ENCODE results near the gene SDK2. TPM values are rescaled to one million over a fixed set of nuclear protein-coding genes. Genes with fewer than 3 reads are reported as not detected.

The SDK2 gene
- total RNA-seq, 2 experiments from 2014 or later: 0.09 to 3.7 TPM

DNA sequence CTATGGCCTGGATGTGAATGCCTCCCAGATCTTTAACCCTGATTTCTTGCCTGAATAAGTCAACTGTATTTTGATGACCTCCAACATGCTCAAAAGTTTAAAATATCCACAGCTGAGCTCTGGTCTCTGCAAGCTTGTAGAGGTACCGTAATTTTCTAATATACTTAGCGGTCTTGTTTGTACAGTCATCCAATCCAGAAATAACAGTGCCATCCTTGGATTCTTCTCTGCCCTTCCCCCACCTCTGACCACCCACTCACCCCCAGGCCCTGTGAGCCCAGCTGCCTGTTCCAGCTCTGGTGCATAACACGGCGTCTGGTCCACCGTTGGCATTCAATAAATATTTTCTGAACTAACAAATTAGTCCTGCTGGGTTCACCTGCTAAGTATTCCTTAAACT is 113.1 kb downstream of the SDK2 start:
- H3K36me3 Mint-ChIP-seq: no peaks in the 10 kb centered on the region
- DNase-seq: no peak
- no peaks in the 10 kb centered on the region for H3K4me1 Mint-ChIP-seq
- CTCF ChIA-PET: no interaction called here
- H3K27me3 Mint-ChIP-seq: peaks cover 4% of the 10 kb centered on the region
- H3K4me3 Mint-ChIP-seq: no peak overlapping the region
- H3K9me3 Mint-ChIP-seq (ENCODE audit: low read depth): no peaks in the 10 kb centered on the region
- no peak for ATAC-seq
- no peak overlapping the region for H3K27ac Mint-ChIP-seq

- Mint-ChIP-seq H3K4me1 (no peaks in the 10 kb centered on the region), H3K4me3 (no peak overlapping the region), H3K27ac (no peak overlapping the region), H3K9me3 (ENCODE audit: low read depth) (no peaks in the 10 kb centered on the region), H3K36me3 (no peaks in the 10 kb centered on the region), H3K27me3 (peaks cover 4% of the 10 kb centered on the region)
- ATAC-seq (no peak), DNase-seq (no peak)
- CTCF ChIA-PET: no interaction called here
Observed at GRCh38 chr17:73528679-73529078, 115.6 kb downstream of the SDK2 start.

GRCh38 chr17:73526952-73527351 is 117.3 kb downstream of the SDK2 start:
- DNase-seq (no peak), ATAC-seq (no peak)
- CTCF ChIA-PET: interaction anchor here (1.2 kb wide), 1 partner anchor 12 kb away, joined by 3 read pairs; no protein-coding TSS in a partner anchor
- H3K27ac Mint-ChIP-seq: no peak overlapping the region
- peaks cover 4% of the 10 kb centered on the region for H3K27me3 Mint-ChIP-seq
- no peaks in the 10 kb centered on the region for H3K9me3 Mint-ChIP-seq (ENCODE audit: low read depth)
- H3K4me1 Mint-ChIP-seq: no peaks in the 10 kb centered on the region
- no peak overlapping the region for H3K4me3 Mint-ChIP-seq
- H3K36me3 Mint-ChIP-seq: no peaks in the 10 kb centered on the region

DNA sequence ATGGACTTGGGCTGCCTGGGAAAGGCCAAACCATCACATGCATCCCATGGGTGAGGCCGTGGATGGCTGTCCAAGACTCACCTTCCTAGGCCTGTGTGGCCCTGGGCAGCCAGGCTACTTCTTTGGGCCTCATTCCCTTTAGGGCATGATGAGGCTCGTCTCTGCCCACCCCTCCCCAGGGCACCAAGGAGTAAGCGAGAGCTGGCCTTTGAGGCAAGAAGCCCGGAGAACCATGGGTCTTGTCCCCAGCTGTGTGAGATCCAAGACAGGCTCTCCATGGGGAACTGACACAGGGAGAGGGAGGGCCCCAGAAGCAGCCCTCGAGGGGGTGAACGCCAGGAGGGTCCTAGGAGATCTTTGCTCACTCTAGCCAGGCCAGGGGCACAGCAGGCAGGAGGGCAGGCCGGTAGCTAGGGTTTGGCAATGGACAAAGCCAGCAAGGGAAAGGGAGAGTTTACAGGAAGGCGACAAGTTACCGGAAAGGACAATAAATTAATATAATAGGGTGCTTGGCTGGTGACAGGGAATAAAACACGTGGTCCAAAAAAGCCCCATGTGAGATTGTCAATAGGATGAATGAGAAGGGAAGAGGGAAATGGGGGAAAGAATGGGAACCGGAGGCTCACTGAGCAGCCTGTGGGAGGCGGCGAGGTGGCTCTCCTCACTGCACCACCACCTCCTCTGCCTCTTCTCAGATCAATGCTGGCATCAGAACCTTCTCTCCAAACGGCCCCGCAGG is 119.1 kb downstream of the SDK2 start:
- Mint-ChIP-seq H3K27ac (no peak overlapping the region), H3K27me3 (no peaks in the 10 kb centered on the region), H3K4me3 (no peak overlapping the region), H3K36me3 (no peaks in the 10 kb centered on the region), H3K4me1 (no peaks in the 10 kb centered on the region), H3K9me3 (ENCODE audit: low read depth) (no peaks in the 10 kb centered on the region)
- CTCF ChIA-PET: interaction anchor here (0.7 kb wide), 1 partner anchor 147 kb away, joined by 5 read pairs; no protein-coding TSS in a partner anchor
- no peak for ATAC-seq
- no peak for DNase-seq

DNA sequence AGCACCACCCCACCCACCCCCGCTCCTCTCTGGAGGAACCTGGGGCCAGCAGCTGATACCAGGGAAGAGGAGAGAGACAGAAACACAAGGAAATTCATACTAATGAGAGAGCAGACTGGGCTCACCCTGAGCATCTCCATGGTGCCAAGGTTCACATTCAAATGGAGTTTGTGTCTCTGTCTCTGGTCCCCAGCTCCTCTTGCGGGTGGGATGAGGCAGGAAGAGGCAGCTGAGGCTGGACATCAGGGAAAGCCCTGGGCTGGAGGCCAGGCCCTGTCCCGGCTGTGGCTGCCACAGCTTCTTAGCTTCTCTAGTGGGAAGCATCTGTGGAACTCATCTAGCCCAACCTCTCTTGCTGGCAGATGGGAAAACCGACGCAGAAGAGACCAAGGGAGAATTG is 121.5 kb downstream of the SDK2 start:
- Mint-ChIP-seq H3K27me3 (no peaks in the 10 kb centered on the region), H3K4me3 (no peak overlapping the region)
- no peak for DNase-seq

GRCh38 chr17:73522107-73522506 is 122.1 kb downstream of the SDK2 start:
- H3K4me1 Mint-ChIP-seq: no peaks in the 10 kb centered on the region
- DNase-seq: no peak
- CTCF ChIA-PET: no interaction called here
- no peaks in the 10 kb centered on the region for H3K27me3 Mint-ChIP-seq
- H3K36me3 Mint-ChIP-seq: no peaks in the 10 kb centered on the region
- no peaks in the 10 kb centered on the region for H3K9me3 Mint-ChIP-seq (ENCODE audit: low read depth)
- no peak overlapping the region for H3K27ac Mint-ChIP-seq
- no peak for ATAC-seq
- H3K4me3 Mint-ChIP-seq: no peak overlapping the region

More for the DNA sequence above, 121.5 kb downstream of the SDK2 start:
- Mint-ChIP-seq H3K36me3 (no peaks in the 10 kb centered on the region), H3K4me1 (no peaks in the 10 kb centered on the region), H3K9me3 (ENCODE audit: low read depth) (no peaks in the 10 kb centered on the region), H3K27ac (no peak overlapping the region)
- ATAC-seq: no peak
- CTCF ChIA-PET: no interaction called here

DNA sequence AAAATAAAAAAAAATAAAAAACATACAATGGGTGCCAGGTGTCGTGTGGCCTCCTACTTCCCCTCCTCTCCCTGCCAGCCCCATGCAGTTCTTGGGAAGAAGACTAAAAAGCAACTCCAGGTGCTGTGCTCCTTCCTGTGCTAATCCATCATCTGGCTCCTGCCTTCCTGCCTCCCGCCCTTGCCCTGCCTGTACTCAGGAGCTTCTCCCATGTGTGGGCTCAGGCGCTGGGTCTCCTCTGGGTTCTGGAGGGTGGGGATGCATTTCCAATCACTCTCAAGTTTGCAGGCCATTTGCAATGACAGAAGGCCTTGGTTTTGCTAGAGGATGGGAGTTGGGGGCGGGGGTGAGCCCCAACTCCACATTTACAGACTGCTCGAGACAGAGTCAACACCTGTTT is 122.9 kb downstream of the SDK2 start:
- no peak overlapping the region for H3K27ac Mint-ChIP-seq

DNA sequence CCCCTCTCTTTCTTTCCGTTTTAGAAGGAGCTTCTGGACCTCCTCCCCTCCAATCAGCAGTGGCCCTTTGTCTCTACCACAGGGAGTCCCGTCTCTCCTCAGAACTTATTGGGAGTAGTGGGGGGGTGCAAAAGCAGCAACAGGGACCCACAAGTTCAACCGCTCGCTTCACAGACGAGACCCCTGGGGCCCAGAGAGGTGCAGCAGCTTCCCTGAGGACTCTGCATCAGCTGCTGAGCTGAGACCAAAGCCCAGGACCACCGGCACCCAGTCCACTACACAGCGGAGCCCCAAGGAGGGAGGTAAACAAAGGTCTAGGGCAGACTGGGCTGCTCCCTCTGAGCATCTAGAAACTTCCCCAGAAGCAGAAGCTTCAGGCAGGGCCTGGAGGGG is 123.9 kb downstream of the SDK2 start:
- no peaks in the 10 kb centered on the region for H3K4me1 Mint-ChIP-seq
- H3K27ac Mint-ChIP-seq: no peak overlapping the region

More for the DNA sequence above, 122.9 kb downstream of the SDK2 start:
- no peaks in the 10 kb centered on the region for H3K27me3 Mint-ChIP-seq
- no peak for ATAC-seq
- CTCF ChIA-PET: no interaction called here
- no peaks in the 10 kb centered on the region for H3K36me3 Mint-ChIP-seq
- no peak overlapping the region for H3K4me3 Mint-ChIP-seq
- no peak for DNase-seq
- H3K9me3 Mint-ChIP-seq (ENCODE audit: low read depth): no peaks in the 10 kb centered on the region
- no peaks in the 10 kb centered on the region for H3K4me1 Mint-ChIP-seq

GRCh38 chr17:73519714-73520368 is 124.4 kb downstream of the SDK2 start:
- ATAC-seq (no peak), DNase-seq (no peak)
- Mint-ChIP-seq H3K4me3 (no peak overlapping the region), H3K27me3 (no peaks in the 10 kb centered on the region), H3K9me3 (ENCODE audit: low read depth) (no peaks in the 10 kb centered on the region), H3K27ac (no peak overlapping the region), H3K36me3 (no peaks in the 10 kb centered on the region), H3K4me1 (no peaks in the 10 kb centered on the region)
- CTCF ChIA-PET: no interaction called here

More for the DNA sequence above, 123.9 kb downstream of the SDK2 start:
- no peaks in the 10 kb centered on the region for H3K27me3 Mint-ChIP-seq
- CTCF ChIA-PET: no interaction called here
- ATAC-seq (no peak), DNase-seq (no peak)
- no peaks in the 10 kb centered on the region for H3K36me3 Mint-ChIP-seq
- no peak overlapping the region for H3K4me3 Mint-ChIP-seq
- no peaks in the 10 kb centered on the region for H3K9me3 Mint-ChIP-seq (ENCODE audit: low read depth)

DNA sequence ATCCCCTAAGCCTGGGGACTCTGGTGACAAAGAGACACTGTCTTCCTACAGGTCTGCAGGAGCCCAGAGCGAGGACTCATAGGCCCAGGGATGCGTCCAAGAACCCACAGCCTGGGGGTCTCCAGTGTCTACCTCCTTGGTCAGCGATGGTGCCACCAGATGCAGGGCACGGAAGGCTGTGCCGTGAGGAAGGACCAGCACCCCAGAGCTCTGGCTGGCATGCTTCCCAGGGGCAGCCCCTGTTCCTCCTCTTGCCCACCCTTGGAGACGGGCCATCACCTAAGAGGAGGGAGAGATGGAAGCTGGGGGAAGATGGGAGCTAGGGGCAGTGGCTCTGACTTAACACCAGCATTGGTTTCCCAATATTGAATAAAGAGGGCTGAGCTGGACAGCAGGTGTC is 125.2 kb downstream of the SDK2 start:
- Mint-ChIP-seq H3K4me3 (no peak overlapping the region), H3K4me1 (no peaks in the 10 kb centered on the region)

DNA sequence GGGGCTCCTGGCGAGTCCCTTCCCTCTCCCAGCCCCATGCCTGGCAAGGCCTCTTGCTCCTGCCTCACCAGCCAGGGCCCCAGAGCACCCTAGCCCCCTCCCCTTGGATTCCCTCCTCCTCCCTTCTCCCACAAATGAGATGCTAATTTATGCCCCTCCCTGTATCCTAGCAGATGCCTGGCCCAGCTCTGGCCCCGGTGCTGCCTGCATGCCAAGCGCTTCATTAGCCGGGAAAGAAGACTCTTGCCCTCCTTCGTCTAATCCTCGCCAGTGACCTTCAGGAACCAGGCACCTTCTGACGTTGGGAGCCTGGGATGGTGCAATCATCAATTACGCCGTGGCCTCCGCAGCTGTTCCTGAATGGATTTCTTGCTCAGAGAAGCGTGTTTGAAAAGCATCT is 127.8 kb downstream of the SDK2 start:
- CTCF ChIA-PET: no interaction called here
- Mint-ChIP-seq H3K4me1 (no peaks in the 10 kb centered on the region), H3K9me3 (ENCODE audit: low read depth) (no peaks in the 10 kb centered on the region), H3K27me3 (peaks cover 8% of the 10 kb centered on the region), H3K27ac (no peak overlapping the region), H3K4me3 (no peak overlapping the region), H3K36me3 (no peaks in the 10 kb centered on the region)
- DNase-seq (no peak), ATAC-seq (no peak)

More for the DNA sequence above, 125.2 kb downstream of the SDK2 start:
- Mint-ChIP-seq H3K36me3 (no peaks in the 10 kb centered on the region), H3K27ac (no peak overlapping the region), H3K27me3 (no peaks in the 10 kb centered on the region), H3K9me3 (ENCODE audit: low read depth) (no peaks in the 10 kb centered on the region)
- DNase-seq: no peak
- ATAC-seq: no peak
- CTCF ChIA-PET: no interaction called here

GRCh38 chr17:73514146-73514863 is 129.9 kb downstream of the SDK2 start:
- CTCF ChIA-PET: no interaction called here
- DNase-seq (no peak), ATAC-seq (no peak)
- no peak overlapping the region for H3K27ac Mint-ChIP-seq
- H3K4me1 Mint-ChIP-seq: no peaks in the 10 kb centered on the region
- H3K9me3 Mint-ChIP-seq (ENCODE audit: low read depth): no peaks in the 10 kb centered on the region
- peaks cover 8% of the 10 kb centered on the region for H3K27me3 Mint-ChIP-seq
- H3K36me3 Mint-ChIP-seq: no peaks in the 10 kb centered on the region
- H3K4me3 Mint-ChIP-seq: no peak overlapping the region

- no peak overlapping the region for H3K27ac Mint-ChIP-seq
- H3K36me3 Mint-ChIP-seq: no peaks in the 10 kb centered on the region
- H3K4me3 Mint-ChIP-seq: no peak overlapping the region
- ATAC-seq (no peak), DNase-seq (no peak)
- CTCF ChIA-PET: interaction anchor here (1.5 kb wide), 1 partner anchor 209 kb away, joined by 3 read pairs; no protein-coding TSS in a partner anchor
- peaks cover 8% of the 10 kb centered on the region for H3K27me3 Mint-ChIP-seq
- no peaks in the 10 kb centered on the region for H3K4me1 Mint-ChIP-seq
- no peaks in the 10 kb centered on the region for H3K9me3 Mint-ChIP-seq (ENCODE audit: low read depth)
Observed at GRCh38 chr17:73513426-73513825, 130.8 kb downstream of the SDK2 start.

DNA sequence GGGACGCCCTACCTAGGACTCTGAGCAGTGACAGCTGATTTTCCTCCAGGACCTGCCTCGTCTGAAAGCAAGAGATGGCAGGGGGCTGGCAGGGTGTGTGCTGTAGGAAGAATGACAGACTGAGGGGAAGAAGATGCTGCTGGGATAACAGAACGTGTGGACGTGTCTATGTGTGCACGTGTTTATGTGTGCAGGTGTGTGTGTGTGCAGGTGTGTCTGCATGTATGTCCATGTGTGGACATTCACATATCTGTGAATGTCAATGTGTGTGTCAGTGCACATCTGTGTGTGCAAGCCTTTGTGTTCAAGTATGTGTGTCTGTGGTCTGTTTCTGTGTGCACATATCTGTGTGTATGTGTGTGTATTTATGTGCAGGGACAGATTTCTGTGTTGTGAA is 132.5 kb downstream of the SDK2 start:
- H3K27ac Mint-ChIP-seq: no peak overlapping the region
- no peaks in the 10 kb centered on the region for H3K4me1 Mint-ChIP-seq
- CTCF ChIA-PET: no interaction called here
- H3K27me3 Mint-ChIP-seq: peaks cover 8% of the 10 kb centered on the region
- no peaks in the 10 kb centered on the region for H3K9me3 Mint-ChIP-seq (ENCODE audit: low read depth)
- no peak overlapping the region for H3K4me3 Mint-ChIP-seq
- ATAC-seq (no peak), DNase-seq (no peak)
- H3K36me3 Mint-ChIP-seq: no peaks in the 10 kb centered on the region

All from activated CD8-positive, alpha-beta memory T cell treated with anti-CD3 and anti-CD28 coated beads, Interleukin-2, amount 10 ng/mL, durations not matched to agents 7 days and 5 days (primary cell).